Neuronal stem cell (in vitro differentiated cells): ENCODE measurements around the gene UGP2.

Source experiments
- DNase-seq: peaks from one replicate; pipeline ENCODE4 v3.0.0-alpha.2; 2013; ENCODE audit warnings: low spot score
- H2AFZ ChIP-seq: one replicate; pipeline ENCODE4 v1.6.1; 2013; ENCODE audit warnings: mild to moderate bottlenecking, low read length, inconsistent platforms
- H2AK5ac ChIP-seq: 2 replicates; pipeline ENCODE4 v1.6.1; 2013; ENCODE audit warnings: low read depth, mild to moderate bottlenecking, inconsistent platforms, low read length, moderate library complexity, mixed read lengths
- H2BK120ac ChIP-seq: 2 replicates; pipeline ENCODE4 v1.6.1; 2013; ENCODE audit warnings: low read depth, mild to moderate bottlenecking, inconsistent platforms, low read length, moderate library complexity, mixed read lengths
- H2BK12ac ChIP-seq: one replicate; pipeline ENCODE4 v1.6.1; 2013; ENCODE audit warnings: low read length, inconsistent platforms
- H2BK15ac ChIP-seq: 2 replicates; pipeline ENCODE4 v1.6.1; 2013; ENCODE audit warnings: mild to moderate bottlenecking, low read length, inconsistent platforms, mixed read lengths
- H2BK5ac ChIP-seq: one replicate; pipeline ENCODE4 v1.6.1; 2013; ENCODE audit warnings: inconsistent platforms, mild to moderate bottlenecking, low read length, moderate library complexity
- H3K14ac ChIP-seq: one replicate; pipeline ENCODE4 v1.6.1; 2013; ENCODE audit warnings: low read length, inconsistent platforms
- H3K18ac ChIP-seq: 2 replicates; pipeline ENCODE4 v1.6.1; 2013; ENCODE audit warnings: low read length, inconsistent platforms
- H3K23ac ChIP-seq: 2 replicates; pipeline ENCODE4 v1.6.1; 2013; ENCODE audit warnings: low read depth, mild to moderate bottlenecking, mixed read lengths, low read length, inconsistent platforms; ENCODE audit not compliant: poor library complexity
- H3K27ac ChIP-seq: replicated peaks from 3 replicates; pipeline ENCODE4 v1.5.1; 2013; ENCODE audit warnings: low read length, inconsistent platforms
- H3K27me3 ChIP-seq, 3 experiments: 2 replicates each; pipeline ENCODE4 v1.6.1; 2013; ENCODE audit warnings: low read length in 3 of 3, mild to moderate bottlenecking in 2 of 3, inconsistent platforms in 1 of 3, low read depth in 1 of 3, mixed read lengths in 1 of 3, moderate library complexity in 1 of 3; ENCODE audit not compliant: control insufficient read depth in 3 of 3, insufficient read depth in 3 of 3
- H3K36me3 ChIP-seq, 2 donors: replicated peaks in 1 of 2; 2 replicates each; pipeline ENCODE4 v1.6.1; 2013; ENCODE audit warnings: low read length in 2 of 2; ENCODE audit not compliant: control insufficient read depth in 2 of 2, insufficient read depth in 2 of 2
- H3K4ac ChIP-seq: 2 replicates; pipeline ENCODE4 v1.6.1; 2013; ENCODE audit warnings: inconsistent platforms, mild to moderate bottlenecking, low read length, moderate library complexity
- H3K4me1 ChIP-seq, 2 donors: 1 replicate in 1 of 2; 2 replicates in 1 of 2; pipeline ENCODE4 v1.6.1; 2013; ENCODE audit warnings: low read length in 2 of 2, low read depth in 1 of 2; ENCODE audit not compliant: control insufficient read depth in 2 of 2, insufficient read depth in 1 of 2
- H3K4me2 ChIP-seq: one replicate; pipeline ENCODE4 v1.6.1; 2013; ENCODE audit warnings: mild to moderate bottlenecking, low read length, inconsistent platforms; ENCODE audit not compliant: insufficient read depth, poor library complexity, severe bottlenecking
- H3K4me3 ChIP-seq, 2 donors: 2 replicates each; pipeline ENCODE4 v1.5.1; 2013; ENCODE audit warnings: low read length in 2 of 2, mild to moderate bottlenecking in 2 of 2, inconsistent platforms in 1 of 2, moderate library complexity in 1 of 2
- H3K79me1 ChIP-seq: one replicate; pipeline ENCODE4 v1.6.1; 2013; ENCODE audit warnings: low read depth, mild to moderate bottlenecking, inconsistent platforms, low read length, moderate library complexity
- H3K9ac ChIP-seq: one replicate; pipeline ENCODE4 v1.6.1; 2013; ENCODE audit warnings: mild to moderate bottlenecking, low read depth, low read length, inconsistent platforms; ENCODE audit not compliant: poor library complexity
- H3K9me3 ChIP-seq, 2 donors: replicated peaks in 1 of 2; 2 replicates each; pipeline versions ENCODE3 to v1.6.1; 2013; ENCODE audit warnings: low read length in 2 of 2, mild to moderate bottlenecking in 2 of 2, inconsistent platforms in 1 of 2, low read depth in 1 of 2, mixed read lengths in 1 of 2, moderate library complexity in 1 of 2; ENCODE audit not compliant: control insufficient read depth in 2 of 2, insufficient read depth in 1 of 2
- H4K8ac ChIP-seq: one replicate; pipeline ENCODE4 v1.6.1; 2013; ENCODE audit warnings: low read depth, mild to moderate bottlenecking, inconsistent platforms, low read length, moderate library complexity
- H4K91ac ChIP-seq: one replicate; pipeline ENCODE4 v1.6.1; 2013; ENCODE audit warnings: low read length, low read depth, mild to moderate bottlenecking, inconsistent platforms; ENCODE audit not compliant: poor library complexity
- WGBS, 2 donors: extraction: QIAGEN DNeasy Blood & Tissue Kit; methylation state at CpG; one replicate each; pipeline ENCODE4 v1.1.7; 2013; ENCODE audit warnings: missing lambda C conversion rate in 2 of 2, mixed read lengths in 1 of 2; ENCODE audit not compliant: insufficient read length in 2 of 2, insufficient replicate concordance in 1 of 2; ENCODE audit errors: extremely low coverage in 2 of 2; 5-methylcytosine and 5-hydroxymethylcytosine counted together

The UGP2 gene

GRCh38 chr2:63870679-63871078, 29.0 kb downstream of the UGP2 start:
- Histone ChIP-seq H3K79me1 (no peaks in the 10 kb centered on the region), H3K4me3 (no peak overlapping the region), H4K91ac (no peak overlapping the region), H2AK5ac (no peak overlapping the region), H3K27me3 (no peaks in the 10 kb centered on the region), H3K18ac (no peak overlapping the region), H3K23ac (no peak overlapping the region), H3K4me1 (no peaks in the 10 kb centered on the region), H4K8ac (no peak overlapping the region), H2BK120ac (no peak overlapping the region), H3K9ac (no peak overlapping the region), H3K36me3 (peaks cover 2 to 45% of the 10 kb centered on the region in 2 donors), H2AFZ (no peak overlapping the region), H3K9me3 (peaks cover 8 to 24% of the 10 kb centered on the region in 2 donors), H3K14ac (no peak overlapping the region), H2BK5ac (no peak overlapping the region), H3K4me2 (no peak overlapping the region), H3K27ac (no peak overlapping the region), H2BK15ac (no peak overlapping the region), H3K4ac (no peak overlapping the region), H2BK12ac (no peak overlapping the region)
- DNase-seq: no peak
- no CpG with 5 or more reads among the region's 4 CpGs for WGBS, 2 donors

- Histone ChIP-seq H4K8ac (no peak overlapping the region), H3K4me2 (no peak overlapping the region), H2BK15ac (no peak overlapping the region), H3K27me3 (no peaks in the 10 kb centered on the region), H3K23ac (no peak overlapping the region), H3K36me3 (peaks cover 2 to 50% of the 10 kb centered on the region in 2 donors), H3K4me1 (no peaks in the 10 kb centered on the region), H2BK120ac (no peak overlapping the region), H2BK5ac (no peak overlapping the region), H2AK5ac (no peak overlapping the region), H3K27ac (no peak overlapping the region), H3K9me3 (peaks cover 8 to 24% of the 10 kb centered on the region in 2 donors), H3K4me3 (no peak overlapping the region), H3K9ac (no peak overlapping the region), H3K18ac (no peak overlapping the region), H3K79me1 (no peaks in the 10 kb centered on the region), H2BK12ac (no peak overlapping the region), H2AFZ (no peak overlapping the region), H3K4ac (no peak overlapping the region), H4K91ac (no peak overlapping the region), H3K14ac (no peak overlapping the region)
- no CpG with 5 or more reads among the region's 4 CpGs for WGBS, 2 donors
- DNase-seq: no peak
Observed at GRCh38 chr2:63871864-63872263, 30.2 kb downstream of the UGP2 start.

GRCh38 chr2:63872571-63873328, 31.1 kb downstream of the UGP2 start:
- no peaks in the 10 kb centered on the region for H3K27me3 ChIP-seq
- H2BK15ac ChIP-seq: no peak overlapping the region
- H2BK12ac ChIP-seq: no peak overlapping the region
- H2BK120ac ChIP-seq: no peak overlapping the region
- H3K4me2 ChIP-seq: no peak overlapping the region
- H3K79me1 ChIP-seq: no peaks in the 10 kb centered on the region
- no peak overlapping the region for H3K18ac ChIP-seq
- H3K23ac ChIP-seq: no peak overlapping the region
- WGBS, 2 donors: no CpG with 5 or more reads among the region's 6 CpGs
- H3K27ac ChIP-seq: no peak overlapping the region
- no peak overlapping the region for H4K91ac ChIP-seq
- no peak overlapping the region for H2AK5ac ChIP-seq
- H3K14ac ChIP-seq: no peak overlapping the region
- DNase-seq: no peak
- H3K9me3 ChIP-seq: peaks cover 8 to 24% of the 10 kb centered on the region in 2 donors
- peaks cover 2 to 53% of the 10 kb centered on the region in 2 donors for H3K36me3 ChIP-seq
- no peak overlapping the region for H2BK5ac ChIP-seq
- H3K4me1 ChIP-seq: no peaks in the 10 kb centered on the region
- no peak overlapping the region for H3K4ac ChIP-seq
- H4K8ac ChIP-seq: no peak overlapping the region
- no peak overlapping the region for H2AFZ ChIP-seq
- no peak overlapping the region for H3K9ac ChIP-seq
- H3K4me3 ChIP-seq: no peak overlapping the region

GRCh38 chr2:63874204-63875130, 32.8 kb downstream of the UGP2 start:
- H4K91ac ChIP-seq: no peak overlapping the region
- H3K27ac ChIP-seq: no peak overlapping the region

More at GRCh38 chr2:63874204-63875130, 32.8 kb downstream of the UGP2 start:
- Histone ChIP-seq H3K14ac (no peak overlapping the region), H3K9ac (no peak overlapping the region), H2BK15ac (no peak overlapping the region), H3K4ac (no peak overlapping the region), H3K23ac (no peak overlapping the region), H3K27me3 (no peaks in the 10 kb centered on the region), H2BK5ac (no peak overlapping the region), H3K4me2 (no peak overlapping the region), H2BK120ac (no peak overlapping the region), H3K79me1 (no peaks in the 10 kb centered on the region), H3K4me1 (no peaks in the 10 kb centered on the region), H3K9me3 (peaks cover 8 to 24% of the 10 kb centered on the region in 2 donors), H3K36me3 (peaks cover 2 to 55% of the 10 kb centered on the region in 2 donors), H2AK5ac (no peak overlapping the region), H3K18ac (no peak overlapping the region), H3K4me3 (no peak overlapping the region), H2BK12ac (no peak overlapping the region), H2AFZ (no peak overlapping the region), H4K8ac (no peak overlapping the region)
- no peak for DNase-seq
- no CpG with 5 or more reads among the region's 5 CpGs for WGBS, 2 donors
